GM21381 (cell line): ENCODE measurements around the gene PPP2R5D.
"Not testable (repeated sequence)": the region's sequence is repeated elsewhere in the genome, so short reads cannot be mapped to it uniquely, and the experiment has no call there.

Experiments used
- ATAC-seq: cut with Tn5 transposase; IDR thresholded peaks from one replicate; pipeline ENCODE4 v1.9.1; 2021; ENCODE audit warnings: mild to moderate bottlenecking, moderate library complexity; ENCODE audit not compliant: unreplicated experiment

Gene PPP2R5D

DNA sequence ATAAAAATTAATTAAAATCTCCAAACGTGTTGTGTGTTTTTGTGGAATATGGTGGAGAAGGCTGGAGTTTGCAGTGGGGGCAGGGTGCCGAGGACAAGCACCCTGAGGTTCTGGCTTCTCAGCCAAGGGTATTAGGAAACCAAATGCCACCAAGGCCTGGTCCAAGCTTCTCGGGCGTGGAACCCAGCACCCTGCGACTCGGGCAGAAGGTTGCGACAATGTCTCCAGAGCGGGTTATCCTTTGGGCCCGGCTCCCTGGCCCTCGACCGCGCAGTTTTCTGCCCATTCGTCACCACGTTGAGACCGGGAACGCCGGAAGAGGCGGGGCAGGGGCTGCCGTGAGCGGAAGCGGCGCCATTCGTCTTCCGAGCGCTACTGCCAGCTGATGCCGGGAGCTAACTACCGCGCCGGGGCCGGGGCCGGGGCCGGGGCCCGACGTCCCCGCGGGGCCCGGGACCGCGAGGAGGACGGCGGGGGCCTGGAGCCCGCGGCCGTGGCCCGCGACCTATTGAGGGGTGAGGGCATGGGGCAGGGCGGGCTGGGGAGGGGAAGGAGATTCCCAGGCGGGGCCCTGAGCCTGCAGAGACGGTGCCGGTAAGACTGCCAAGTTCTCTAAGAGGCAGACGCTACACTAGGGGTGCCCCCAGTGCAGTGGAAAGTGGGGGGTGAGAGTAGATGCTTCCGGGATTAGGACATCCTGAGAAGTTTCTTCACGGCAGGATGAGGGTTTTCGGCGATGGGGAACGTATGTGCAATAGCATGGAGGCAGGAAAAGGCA, 37.1 kb downstream of the PPP2R5D start, which contains the start of gene RRP36:
TSS of gene RRP36 (plus strand) at position 354 of the 778 bp plus-strand sequence. CDS start at position 386, 32 bp downstream.
- ATAC-seq, result peak; percentile 66

DNA sequence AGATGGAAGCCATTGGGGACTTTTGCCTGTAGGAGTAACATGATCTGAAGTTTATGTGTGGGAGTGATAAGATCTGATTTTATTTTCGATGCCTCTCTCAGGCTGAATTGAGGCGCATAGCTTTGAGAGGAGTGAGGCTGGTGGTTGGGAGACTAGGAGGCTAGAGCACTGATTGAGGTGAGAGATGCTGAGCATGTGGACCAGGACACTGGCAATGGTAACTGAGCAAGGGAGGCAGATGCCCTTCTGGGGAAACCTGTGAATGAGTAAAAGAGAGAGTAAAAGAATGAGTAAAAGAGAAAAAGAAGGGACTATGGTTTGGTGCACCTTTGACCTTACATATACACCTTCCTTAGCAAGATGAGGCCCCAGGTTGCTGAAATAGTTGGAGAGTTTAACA, 40.1 kb downstream of the PPP2R5D start:
- no peak for ATAC-seq

DNA sequence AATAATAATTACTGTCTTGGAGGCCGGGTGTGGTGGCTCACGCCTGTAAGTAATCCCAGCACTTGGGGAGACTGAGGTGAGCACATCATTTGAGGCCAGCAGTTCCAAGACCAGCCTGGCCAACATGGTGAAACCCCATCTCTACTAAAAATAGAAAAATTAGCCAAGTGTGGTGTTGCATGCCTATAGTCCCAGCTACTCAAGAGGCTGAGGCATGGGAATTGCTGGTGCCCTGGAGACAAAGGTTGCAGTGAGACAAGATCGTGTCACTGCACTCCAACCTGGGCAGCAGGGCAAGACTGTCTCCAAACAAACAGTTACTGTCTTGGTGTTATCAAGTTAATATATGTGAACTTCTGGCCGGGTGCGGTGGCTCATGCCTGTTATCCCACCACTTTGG, 42.0 kb downstream of the PPP2R5D start:
- no peak for ATAC-seq

DNA sequence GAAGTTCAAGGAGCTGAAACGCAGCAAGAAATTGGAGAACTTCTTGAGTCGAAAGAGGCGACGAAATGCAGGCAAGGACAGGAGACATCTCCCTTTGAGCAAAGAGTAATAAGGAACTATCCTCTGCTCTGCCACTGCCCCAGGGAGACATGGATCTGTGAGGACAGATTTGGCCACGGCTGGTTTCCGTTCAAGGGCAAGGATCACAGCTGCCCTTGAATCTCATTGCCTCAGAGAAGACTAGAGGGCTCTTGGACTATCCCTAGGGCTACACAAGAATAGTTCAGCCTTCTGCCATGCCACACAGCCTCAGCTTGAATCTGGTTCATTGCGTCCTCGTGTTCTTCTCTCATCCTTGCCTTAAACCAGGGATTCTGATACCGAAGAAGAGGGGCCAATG, 44.8 kb downstream of the PPP2R5D start:
- no peak for ATAC-seq

DNA sequence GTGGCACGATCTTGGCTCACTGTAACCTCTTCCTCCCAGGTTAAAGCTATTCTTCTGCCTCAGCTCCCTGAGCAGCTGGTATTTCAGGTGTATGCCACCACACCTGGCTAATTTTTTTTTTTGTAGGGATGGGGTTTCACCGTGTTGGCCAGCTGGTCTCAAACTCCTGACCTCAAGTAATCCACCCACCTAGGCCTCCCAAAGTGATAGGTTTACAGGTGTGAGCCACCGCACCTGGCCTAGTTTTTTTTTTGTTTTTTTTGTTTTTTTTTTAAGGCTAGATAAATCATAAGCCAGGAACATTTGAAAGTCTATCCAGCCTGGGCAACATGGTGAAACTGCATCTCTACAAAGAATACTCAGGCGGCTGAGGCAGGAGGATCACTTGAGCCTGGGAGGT, 48.0 kb downstream of the PPP2R5D start:
- no peak for ATAC-seq

DNA sequence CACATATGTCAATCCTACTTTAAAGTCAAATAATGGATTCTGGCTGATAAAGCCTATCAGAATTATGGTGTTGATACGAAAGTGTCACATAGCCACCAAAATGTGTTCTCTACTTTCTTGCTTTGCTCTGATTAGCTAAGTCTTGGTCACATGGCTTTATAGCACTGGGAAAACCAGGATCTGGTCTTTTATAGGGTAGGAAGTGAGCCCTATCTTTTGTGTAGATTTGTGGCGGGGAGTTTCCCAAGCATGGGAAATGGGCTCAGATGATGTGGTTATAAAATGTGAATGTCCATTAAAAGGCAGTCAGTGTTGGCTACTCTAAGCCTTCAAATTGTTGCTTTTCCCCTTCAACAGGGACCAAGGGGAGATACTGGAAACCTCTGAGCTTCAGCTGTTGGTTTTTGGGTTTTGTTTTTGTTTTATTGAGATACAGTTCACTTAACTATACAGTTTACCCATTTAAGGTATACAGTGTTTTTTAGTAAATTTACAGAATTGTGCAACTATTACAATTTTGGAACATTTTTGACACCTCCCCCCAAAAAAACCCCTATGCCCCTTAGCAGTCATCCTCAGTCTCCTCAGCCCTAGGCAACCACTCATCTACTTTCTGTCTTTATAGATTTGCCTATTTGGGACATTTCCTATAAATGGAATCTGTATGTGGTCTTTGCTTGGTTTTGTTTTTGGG, 49.3 kb downstream of the PPP2R5D start:
- ATAC-seq, result no peak

DNA sequence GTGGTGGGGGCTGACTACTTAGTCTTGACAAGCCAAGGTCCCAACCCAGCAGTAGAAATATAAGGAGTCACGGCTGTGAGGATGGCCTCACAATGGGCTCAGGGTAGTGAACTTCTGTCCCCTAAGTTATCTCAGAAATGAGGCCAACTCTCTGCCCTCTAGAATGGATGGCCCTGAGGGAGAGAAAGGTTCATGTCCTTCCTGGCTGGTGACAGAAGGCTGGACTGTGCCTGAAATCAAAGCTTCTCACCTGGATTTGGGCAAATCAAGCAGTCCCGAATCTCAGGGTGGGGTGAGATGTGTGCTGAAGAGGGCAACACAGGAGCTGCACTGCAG, 49.8 kb downstream of the PPP2R5D start:
- ATAC-seq, result no peak

DNA sequence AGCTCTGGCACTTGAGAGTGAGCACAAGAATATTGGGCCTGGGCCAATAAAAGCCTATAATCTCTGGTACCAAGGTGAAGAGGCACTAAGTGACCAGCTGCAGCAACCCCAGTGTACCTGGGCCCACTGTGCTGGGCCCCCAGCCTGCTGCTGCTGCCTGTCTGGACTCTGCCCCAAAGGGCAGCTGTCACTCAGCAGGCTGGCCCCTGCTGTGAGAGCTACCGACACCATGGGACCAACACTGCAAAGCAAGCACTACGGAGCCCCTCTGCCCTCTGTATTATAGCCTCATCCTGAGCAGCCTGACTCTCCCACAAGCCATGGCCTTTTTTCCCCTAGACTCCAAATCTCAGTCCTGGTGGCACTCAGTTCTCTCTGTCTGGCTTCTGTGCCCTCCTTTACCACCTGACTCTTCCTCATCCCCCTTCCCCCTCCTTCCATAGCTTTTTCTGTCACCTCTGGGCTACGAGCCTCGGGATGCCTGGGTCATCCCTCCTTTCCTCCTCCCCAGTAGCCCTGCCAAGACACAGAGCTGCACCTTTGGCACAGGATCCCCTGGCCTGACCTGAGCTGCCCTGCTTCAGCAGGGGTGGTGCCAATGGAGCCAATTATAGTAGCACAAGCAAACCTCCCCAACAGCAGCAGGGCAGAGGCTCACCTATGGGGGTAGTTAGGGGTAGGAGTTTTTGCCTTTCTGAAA, 51.3 kb downstream of the PPP2R5D start:
- no peak for ATAC-seq

DNA sequence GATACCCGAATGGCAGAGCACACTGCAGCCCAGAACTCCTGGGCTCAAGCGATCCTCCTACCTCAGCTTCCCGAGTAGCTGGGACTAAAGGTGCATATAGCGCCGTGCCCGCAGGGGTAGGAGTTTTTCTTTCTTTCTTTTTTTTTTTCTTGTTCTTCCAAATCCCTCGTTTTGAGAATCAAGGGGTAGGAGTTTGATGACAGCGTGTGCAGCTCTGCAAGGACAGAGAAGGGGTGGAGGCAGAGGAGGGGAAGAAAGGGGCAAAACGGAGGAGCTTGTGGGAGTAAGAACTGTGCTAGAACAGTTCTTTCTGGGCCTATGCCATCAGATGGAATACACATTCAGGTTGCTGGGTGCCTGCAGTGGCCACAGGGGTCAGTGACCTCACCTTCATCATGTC, 52.3 kb downstream of the PPP2R5D start:
- ATAC-seq, result no peak

DNA sequence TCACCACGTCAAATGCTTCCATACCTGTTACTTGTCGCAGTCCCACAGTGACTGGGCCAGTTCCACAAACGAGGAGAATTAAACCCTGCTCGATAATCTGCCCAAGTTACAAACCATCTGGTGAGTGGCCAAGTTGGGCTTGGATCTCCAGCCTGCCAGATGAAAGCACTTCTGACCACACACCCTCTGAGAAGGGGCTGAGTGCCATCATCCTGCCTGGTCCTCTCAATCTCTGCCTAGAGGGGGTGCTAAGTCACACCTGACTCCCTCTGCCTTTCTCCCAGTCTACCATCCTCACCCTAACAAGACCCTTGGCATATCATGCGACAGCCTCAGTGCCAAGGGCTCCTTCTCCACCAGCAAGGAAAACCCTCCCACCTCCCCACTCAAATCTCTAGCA, 52.8 kb downstream of the PPP2R5D start:
- no peak for ATAC-seq

DNA sequence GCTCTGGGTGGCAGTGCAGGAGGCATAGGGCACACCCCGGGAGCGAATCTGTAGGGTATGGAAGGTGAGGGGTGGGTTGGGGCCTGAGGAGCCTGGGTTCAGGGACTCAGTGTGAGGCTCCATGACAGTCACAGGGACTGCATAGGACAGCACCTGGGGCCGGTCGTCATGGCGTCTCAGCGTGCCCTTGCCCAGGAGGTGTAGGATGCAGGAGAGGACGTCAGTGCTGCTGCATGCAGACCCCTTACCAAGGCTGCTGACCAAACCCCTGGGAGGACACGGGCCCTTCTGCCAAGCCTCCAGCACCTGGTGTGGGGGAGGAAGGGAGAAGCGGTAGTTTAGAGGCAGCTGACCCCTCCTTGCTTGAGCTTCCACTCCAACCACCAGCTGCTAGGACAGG, 53.3 kb downstream of the PPP2R5D start:
- ATAC-seq, result no peak

DNA sequence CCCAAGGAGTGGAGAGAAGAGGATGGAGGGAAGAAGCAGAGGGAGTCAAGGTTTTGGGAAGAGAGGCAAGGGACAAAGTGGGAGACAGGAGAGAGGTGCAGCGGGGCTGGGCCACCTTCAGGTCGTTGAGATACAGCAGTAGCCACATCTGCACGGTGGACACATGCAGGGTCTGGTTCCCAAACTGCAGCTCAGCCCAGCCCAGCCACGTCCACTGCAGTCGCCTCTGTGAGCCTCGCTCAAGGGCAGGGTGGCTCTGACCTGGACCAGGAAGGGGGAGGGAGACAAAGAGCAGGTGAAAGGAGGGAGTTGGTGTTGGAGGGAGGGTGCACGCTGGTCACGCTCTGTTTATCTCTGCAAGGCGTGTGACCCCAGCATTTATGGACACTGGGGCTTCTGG, 54.4 kb downstream of the PPP2R5D start:
- no peak for ATAC-seq

DNA sequence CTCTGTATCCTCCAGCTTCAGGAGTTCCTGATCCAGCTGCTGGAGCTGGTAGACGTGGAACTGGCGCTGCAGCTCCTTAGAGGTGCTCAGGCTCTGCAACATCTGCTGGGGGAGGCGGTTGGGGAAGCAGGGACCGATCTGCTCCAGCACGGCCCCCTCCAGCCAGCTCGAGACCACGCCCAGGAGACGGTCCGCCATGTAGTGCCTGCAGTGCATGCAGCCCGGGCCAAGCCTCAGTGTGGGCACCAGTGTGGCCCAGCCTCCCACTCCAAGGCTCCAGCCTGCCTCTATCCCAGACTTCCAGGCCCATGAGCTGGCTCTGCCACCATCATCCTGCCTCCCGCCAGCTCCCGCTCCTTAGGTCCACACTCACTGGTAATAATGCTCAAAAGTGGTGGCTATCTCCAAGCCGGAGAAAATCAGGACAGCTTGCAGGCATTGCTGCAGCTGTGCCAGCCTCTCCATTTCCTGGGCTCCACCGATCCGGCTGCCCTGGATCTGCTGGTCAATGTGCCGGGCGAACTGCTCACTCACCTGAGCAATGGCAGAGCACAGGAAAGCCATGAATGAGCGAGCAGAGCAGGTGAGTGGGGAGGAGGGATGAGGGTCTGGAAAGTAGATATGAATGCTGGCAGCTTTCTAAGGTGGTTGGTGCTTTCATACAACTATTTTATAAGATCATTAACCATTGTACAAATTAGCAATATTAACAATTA, 56.3 kb downstream of the PPP2R5D start:
- ATAC-seq, result no peak

DNA sequence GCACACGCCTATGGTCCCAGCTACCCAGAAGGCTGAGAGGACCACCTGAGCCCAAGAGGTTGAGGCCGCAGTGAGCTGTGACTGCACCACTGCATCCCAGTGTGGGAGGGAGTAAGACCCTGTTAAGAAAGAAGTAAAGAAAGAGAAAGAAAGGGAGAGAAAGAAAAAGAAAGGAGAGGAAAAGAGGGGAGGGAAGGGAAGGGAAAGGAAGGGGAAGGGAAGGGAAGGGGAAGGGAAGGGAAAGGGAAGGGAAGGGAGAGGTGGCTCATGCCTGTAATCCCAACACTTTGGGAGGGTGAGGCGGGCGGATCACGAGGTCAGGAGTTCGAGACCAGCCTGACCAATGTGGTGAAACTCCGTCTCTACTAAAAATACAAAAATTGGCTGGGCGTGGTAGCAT, 57.1 kb downstream of the PPP2R5D start:
- ATAC-seq, result not testable (repeated sequence)

DNA sequence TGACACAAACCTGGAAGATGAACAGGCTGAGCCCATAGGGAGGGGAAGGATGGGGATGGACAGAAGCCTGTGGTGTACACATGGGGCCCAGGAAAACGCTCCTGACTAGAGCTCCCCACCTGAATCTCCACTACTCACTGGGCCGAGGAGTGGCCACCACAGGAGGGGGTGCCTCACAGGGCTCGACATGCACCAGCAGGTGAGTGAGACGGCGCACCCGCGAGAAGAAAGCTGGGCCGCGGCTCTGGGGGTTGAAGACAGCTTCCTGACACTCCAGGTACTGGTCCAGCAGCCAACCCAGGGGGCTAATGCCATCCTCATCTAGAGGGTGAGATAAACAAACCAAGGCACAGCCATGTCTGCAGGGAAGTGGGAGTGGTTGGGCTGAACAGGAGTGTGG, 58.9 kb downstream of the PPP2R5D start:
- no peak for ATAC-seq

DNA sequence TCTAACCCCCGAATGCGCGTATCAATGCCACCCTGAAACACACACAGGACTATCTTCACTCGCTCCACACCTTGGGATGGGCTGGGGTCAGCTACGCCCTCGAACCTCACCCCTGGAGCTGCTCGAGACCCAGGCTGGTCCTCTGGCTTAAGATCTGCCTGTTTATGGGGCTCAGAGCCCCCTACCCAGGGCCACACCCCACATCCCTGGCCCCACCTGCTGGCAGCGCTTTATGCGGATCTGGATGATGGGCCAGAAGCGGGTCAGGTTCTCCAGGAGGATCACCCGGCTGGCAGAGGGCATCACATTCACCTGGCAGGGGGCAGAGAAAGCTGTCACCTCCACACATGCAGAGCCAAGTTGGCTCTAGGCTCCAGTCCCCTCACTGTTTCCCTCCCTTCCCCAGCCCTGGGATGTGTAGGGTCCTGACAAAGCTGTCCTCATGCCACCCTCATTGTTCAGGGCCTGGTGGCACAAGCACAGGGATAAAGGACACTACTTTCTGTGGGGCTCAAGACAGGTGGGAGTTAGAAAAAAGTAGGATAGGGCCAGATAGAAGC, 61.1 kb downstream of the PPP2R5D start:
- no peak for ATAC-seq

DNA sequence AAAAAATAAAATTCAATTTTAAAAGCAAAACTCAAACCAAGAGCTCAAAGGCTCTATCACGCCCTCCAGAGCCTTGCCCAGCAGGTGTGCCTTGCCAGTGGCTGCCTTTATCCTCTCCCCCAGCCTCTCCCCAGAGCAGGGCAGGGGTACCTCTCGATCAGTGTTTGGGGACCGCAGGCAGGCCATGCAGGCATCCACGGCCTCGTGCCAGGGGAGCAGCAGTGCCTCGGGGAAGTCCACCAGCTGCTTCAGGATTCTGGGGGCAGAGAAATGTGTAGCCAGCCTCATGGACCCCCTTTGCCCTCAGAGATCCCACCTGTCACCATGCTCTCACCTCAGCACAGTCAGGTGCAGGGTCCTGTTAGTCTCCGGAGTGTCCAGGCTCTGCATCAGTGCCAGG, 63.6 kb downstream of the PPP2R5D start:
- ATAC-seq, result no peak

DNA sequence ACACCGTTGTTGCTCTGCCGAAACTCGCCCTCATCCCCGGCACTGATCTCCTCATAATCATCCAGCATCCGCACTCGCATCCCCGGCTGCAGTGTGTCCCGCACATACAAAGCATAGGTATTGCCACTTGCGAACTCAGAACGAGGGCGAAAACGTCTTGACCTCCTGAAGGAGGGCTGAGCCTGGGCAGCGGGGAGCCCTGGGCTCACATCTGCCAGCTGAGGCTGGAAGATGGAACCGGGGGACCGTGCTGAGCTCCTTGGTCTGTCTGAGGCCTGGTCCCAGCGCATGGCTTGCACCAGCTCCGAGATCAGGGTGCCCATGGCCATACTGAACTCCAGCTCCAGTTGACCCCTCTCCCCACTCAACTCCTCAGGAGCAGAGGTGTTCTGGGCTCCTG, 66.6 kb downstream of the PPP2R5D start:
- no peak for ATAC-seq

DNA sequence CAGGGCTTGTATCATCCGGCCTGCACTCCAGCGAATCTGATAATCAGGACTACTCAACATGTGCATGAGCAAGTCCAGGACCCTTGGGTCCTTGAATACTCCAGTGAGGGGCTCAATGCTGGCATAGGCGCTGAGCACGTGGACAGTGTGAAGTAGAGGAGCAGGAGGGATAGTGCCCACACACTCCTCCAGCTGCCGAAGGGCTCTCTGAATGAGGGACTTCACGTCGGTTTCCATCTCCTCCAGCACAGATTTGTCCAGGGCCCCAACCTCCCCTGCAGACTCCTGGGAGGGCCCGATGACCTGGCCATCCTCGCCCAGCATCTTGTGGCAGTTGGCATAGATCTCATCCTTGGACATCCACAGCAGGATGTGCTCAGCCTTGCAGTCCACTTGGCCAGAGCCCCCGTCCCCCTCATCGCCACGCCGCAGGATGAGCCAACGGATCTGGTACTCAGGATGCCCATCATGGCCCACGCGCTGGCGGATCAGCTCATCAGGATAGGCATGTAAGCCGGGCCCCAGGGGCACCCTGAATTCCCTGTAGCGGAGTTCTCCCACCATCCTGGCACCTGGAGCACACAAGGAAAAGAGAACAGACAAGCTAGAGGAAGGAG, 68.0 kb downstream of the PPP2R5D start:
- ATAC-seq, result no peak

DNA sequence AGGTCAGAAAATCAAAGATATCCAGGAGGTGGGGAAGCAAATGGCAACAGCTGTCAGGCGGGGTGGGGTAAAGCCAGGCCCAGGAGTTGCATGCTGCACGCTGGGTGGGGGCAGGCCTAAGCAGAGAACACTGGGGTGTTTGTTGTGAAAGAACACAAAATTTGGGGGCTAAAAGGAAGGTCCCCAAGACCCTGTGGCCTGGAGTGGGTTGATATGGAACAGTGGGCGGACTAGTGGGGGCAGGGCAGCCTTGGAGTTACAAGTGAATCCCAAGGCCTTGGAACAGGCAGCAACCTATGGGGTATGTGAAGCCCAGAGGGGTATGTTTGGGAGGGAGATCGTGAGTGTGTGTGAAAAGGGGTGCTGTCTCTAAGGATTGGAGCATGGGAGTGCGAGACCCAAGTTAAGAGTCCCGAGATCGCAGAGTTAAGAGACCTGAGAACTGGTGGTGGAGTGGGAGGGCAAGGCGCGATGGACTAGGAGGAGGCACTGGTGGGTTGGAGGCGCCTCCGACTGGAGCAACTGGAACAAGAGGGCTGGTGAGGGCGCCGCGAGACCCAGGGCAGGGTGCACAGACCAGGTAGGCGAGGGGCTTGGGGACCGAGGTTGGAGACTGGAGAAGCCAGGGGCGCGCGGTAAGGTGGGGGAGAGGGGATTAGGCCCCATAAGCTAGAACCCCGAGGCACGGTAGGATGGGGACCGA, 68.6 kb downstream of the PPP2R5D start:
- peak; percentile 5 for ATAC-seq
